ENCODE measurements around the gene MRPL2. TPM values are rescaled to one million over a fixed set of nuclear protein-coding genes. Genes with fewer than 3 reads are reported as not detected.
A peak's percentile ranks its signal among the peaks of the same experiment; 100 is the strongest.

Gene MRPL2
- polyA plus RNA-seq, 1 experiment, result 19.3 TPM

DNA sequence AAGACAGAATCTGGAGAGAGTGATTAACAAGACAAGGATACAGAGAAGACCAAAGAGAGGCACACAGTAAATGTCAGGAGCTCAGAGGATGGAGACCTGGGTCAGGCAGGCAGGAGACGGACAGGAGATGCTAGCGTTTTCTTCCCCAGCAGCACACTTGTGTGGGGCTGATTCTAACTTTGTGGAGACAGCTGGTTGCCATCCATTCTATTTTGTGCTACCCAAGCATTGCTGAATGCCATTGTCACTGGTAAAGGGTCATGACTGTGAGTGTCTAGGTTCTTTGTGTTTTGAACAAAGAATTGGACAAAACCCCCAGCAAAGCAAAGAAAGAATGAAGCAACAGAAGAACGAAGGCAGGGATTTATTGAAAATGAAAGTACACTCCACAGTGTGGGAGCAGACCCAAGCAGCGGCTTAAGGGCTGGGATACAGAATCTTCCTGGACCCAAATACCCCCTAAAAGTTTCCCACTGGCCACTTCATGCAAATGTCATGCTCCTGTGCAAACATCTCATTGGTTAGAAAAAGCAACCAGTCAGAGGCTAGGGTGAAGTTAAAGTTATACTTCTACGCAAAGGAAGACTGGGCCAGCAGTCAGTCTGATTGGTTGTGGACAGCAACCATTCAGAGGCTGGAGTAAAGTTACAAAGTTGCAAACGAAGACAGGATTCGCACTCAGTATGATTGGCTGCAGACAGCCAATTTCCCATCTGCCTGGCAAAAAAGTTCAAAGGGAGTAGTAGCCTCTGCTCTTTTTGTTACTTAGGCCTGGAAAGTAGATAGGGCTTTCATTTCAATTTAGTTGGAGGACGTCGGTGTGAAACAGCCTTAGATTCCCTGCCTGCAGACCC lies 34.4 kb upstream of the MRPL2 start:
- POLR2A ChIA-PET, result interaction anchor here (0.7 kb wide), 1 partner anchor 12 kb away, joined by 8 read pairs; no protein-coding TSS in a partner anchor
- CTCF ChIA-PET, result no interaction called here
- H3K4me3 ChIP-seq (ENCODE audit: low read depth, low read length), result peak overlapping the region; percentile 42
- TF ChIP-seq, protein P1, sequence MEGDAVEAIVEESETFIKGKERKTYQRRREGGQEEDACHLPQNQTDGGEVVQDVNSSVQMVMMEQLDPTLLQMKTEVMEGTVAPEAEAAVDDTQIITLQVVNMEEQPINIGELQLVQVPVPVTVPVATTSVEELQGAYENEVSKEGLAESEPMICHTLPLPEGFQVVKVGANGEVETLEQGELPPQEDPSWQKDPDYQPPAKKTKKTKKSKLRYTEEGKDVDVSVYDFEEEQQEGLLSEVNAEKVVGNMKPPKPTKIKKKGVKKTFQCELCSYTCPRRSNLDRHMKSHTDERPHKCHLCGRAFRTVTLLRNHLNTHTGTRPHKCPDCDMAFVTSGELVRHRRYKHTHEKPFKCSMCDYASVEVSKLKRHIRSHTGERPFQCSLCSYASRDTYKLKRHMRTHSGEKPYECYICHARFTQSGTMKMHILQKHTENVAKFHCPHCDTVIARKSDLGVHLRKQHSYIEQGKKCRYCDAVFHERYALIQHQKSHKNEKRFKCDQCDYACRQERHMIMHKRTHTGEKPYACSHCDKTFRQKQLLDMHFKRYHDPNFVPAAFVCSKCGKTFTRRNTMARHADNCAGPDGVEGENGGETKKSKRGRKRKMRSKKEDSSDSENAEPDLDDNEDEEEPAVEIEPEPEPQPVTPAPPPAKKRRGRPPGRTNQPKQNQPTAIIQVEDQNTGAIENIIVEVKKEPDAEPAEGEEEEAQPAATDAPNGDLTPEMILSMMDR (IDR thresholded peaks at IDR 0.05; ENCODE audit: low read depth, low read length), result no peak
- no peaks in the 10 kb centered on the region for H3K9me3 ChIP-seq (ENCODE audit: control insufficient read depth, insufficient read depth, low read length)
- H3K27ac ChIP-seq (ENCODE audit: low read depth, low read length), result peak overlapping the region; percentile 39
- DNase-seq (ENCODE audit: low read depth, low spot score), result no peak
- H3K27me3 ChIP-seq (ENCODE audit: control insufficient read depth, insufficient read depth, low read length), result no peaks in the 10 kb centered on the region

DNA sequence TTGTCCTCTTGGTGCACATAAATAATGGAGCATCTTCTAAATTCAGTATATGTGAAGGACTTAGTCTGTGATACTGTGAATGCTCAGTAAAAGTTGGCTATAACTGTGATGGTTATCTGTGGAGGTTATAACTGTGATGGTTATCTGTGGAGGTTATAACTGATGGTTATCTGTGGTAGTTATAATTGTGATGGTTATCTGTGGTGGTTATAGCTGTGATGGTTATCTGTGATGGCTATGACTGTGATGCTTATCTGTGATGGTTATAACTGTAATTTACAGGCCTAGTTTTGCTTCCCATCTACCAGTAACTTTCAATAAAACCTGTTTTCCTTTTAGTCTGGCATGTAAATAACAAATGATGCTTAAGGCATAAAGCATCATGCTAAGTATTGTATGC lies 33.4 kb upstream of the MRPL2 start:
- CTCF ChIA-PET, result no interaction called here
- TF ChIP-seq, protein P1 (IDR thresholded peaks at IDR 0.05; ENCODE audit: low read depth, low read length), result no peak
- DNase-seq (ENCODE audit: low read depth, low spot score), result no peak

DNA sequence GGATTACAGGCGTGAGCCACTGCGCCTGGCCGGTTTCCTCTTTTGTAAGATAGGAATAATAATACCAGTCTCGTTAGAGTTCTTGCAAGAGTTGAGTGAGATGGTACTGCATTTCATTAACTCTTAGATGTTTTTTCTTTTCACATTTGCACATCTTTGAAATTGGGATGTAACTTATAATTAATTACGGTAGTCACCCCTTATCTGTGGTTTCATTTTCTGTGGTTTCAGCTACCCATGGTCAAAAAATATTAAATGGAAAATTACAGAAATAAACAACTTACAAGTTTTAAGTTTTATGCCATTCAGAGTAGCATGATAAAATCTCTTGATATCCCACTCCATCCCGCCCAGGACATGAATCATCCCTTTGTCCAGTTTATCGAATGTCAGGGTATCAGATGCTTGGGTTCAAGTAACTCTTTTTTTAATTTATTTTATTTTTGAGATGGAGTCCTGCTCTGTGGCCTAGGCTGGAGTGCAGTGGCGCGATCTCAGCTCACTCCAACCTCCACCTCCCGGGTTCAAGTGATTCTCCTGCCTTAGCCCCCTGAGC lies 32.3 kb upstream of the MRPL2 start:
- ChIA-PET POLR2A (interaction anchor here (1.1 kb wide), 1 partner anchor 13 kb away, joined by 6 read pairs; no protein-coding TSS in a partner anchor), CTCF (no interaction called here)
- Histone ChIP-seq H3K27ac (ENCODE audit: low read depth, low read length) (no peak overlapping the region), H3K4me3 (ENCODE audit: low read depth, low read length) (no peak overlapping the region), H3K27me3 (ENCODE audit: control insufficient read depth, insufficient read depth, low read length) (no peaks in the 10 kb centered on the region), H3K9me3 (ENCODE audit: control insufficient read depth, insufficient read depth, low read length) (no peaks in the 10 kb centered on the region)
- DNase-seq (ENCODE audit: low read depth, low spot score), result no peak
- TF ChIP-seq, protein P1 (IDR thresholded peaks at IDR 0.05; ENCODE audit: low read depth, low read length), result no peak

More for the DNA sequence above, 33.4 kb upstream of the MRPL2 start:
- Histone ChIP-seq H3K4me3 (ENCODE audit: low read depth, low read length) (no peak overlapping the region), H3K27ac (ENCODE audit: low read depth, low read length) (no peak overlapping the region), H3K27me3 (ENCODE audit: control insufficient read depth, insufficient read depth, low read length) (no peaks in the 10 kb centered on the region), H3K9me3 (ENCODE audit: control insufficient read depth, insufficient read depth, low read length) (no peaks in the 10 kb centered on the region)
- POLR2A ChIA-PET, result interaction anchor here (0.6 kb wide), 1 partner anchor 314 kb away, joined by 3 read pairs; no protein-coding TSS in a partner anchor

DNA sequence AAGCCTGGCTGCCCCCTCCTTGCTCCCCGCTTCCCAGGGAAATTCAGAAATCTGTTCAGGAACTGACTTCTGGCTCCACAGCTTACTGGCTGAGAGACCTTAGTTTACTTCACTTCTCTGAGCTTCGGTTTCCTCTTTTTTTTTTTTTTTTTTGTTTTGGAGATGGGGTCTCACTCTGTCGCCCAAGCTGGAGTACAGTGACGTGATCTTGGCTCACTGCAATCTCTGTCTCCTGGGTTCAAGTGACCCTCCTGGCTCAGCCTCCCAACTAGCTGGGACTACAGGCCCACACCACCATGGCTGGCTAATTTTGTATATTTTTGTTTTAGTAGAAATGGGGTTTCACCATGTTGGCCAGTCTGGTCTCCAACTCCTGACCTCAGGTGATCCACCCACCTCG lies 31.8 kb upstream of the MRPL2 start:
- H3K27ac ChIP-seq (ENCODE audit: low read depth, low read length), result peak overlapping the region; percentile 49
- no peak for DNase-seq (ENCODE audit: low read depth, low spot score)
- no peaks in the 10 kb centered on the region for H3K27me3 ChIP-seq (ENCODE audit: control insufficient read depth, insufficient read depth, low read length)
- H3K4me3 ChIP-seq (ENCODE audit: low read depth, low read length), result no peak overlapping the region; the same call in 1 of the 2 replicates
- TF ChIP-seq, protein P1 (IDR thresholded peaks at IDR 0.05; ENCODE audit: low read depth, low read length), result no peak
- H3K9me3 ChIP-seq (ENCODE audit: control insufficient read depth, insufficient read depth, low read length), result no peaks in the 10 kb centered on the region
- ChIA-PET POLR2A (interaction anchor here (1.1 to 2.4 kb wide), 3 partner anchors 13 to 37 kb away, joined by 3 to 18 read pairs (median 6); partner anchors contain the start of genes CUL7 and PTK7), CTCF (no interaction called here)

DNA sequence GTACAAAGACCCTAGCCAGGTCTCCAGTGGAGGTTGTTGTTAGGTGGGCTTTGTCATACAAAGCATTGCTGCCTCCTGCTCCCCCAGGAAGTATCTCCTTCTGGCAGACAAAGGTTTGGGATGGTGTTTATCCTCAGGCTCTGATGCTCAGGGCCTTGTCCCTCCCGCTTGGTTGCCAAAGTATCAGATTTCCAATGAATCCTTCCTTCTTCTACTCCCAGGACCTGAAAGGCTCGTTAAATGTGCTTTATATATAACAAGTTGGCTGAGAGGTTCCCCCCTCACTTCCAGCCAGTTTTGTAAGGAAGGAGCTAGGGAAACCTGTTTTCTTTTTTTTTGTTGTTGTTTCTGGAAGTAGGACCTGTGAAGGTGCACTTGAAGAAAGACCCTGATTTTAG lies 31.3 kb upstream of the MRPL2 start:
- ChIA-PET CTCF (no interaction called here), POLR2A (interaction anchor here (1.1 to 2.4 kb wide), 3 partner anchors 13 to 37 kb away, joined by 3 to 18 read pairs (median 6); partner anchors contain the start of genes CUL7 and PTK7)
- no peak overlapping the region; the same call in 1 of the 2 replicates for H3K4me3 ChIP-seq (ENCODE audit: low read depth, low read length)
- no peaks in the 10 kb centered on the region for H3K9me3 ChIP-seq (ENCODE audit: control insufficient read depth, insufficient read depth, low read length)
- no peak for DNase-seq (ENCODE audit: low read depth, low spot score)
- TF ChIP-seq, protein P1 (IDR thresholded peaks at IDR 0.05; ENCODE audit: low read depth, low read length), result no peak
- H3K27me3 ChIP-seq (ENCODE audit: control insufficient read depth, insufficient read depth, low read length), result no peaks in the 10 kb centered on the region
- peak overlapping the region; percentile 49 for H3K27ac ChIP-seq (ENCODE audit: low read depth, low read length)
